ENCODE measurements around the gene CC2D1A.

CC2D1A gene

GRCh38 chr19:13873834-13874515 is 32.0 kb upstream of the CC2D1A start:
- H3K36me3 ChIP-seq (ENCODE audit: control insufficient read depth, low read length) = no peaks in the 10 kb centered on the region
- H3K9me3 ChIP-seq (ENCODE audit: control insufficient read depth, insufficient read depth, low read length) = no peaks in the 10 kb centered on the region
- H3K4me3 ChIP-seq (ENCODE audit: low read length) = no peak overlapping the region
- TF ChIP-seq, protein P1, sequence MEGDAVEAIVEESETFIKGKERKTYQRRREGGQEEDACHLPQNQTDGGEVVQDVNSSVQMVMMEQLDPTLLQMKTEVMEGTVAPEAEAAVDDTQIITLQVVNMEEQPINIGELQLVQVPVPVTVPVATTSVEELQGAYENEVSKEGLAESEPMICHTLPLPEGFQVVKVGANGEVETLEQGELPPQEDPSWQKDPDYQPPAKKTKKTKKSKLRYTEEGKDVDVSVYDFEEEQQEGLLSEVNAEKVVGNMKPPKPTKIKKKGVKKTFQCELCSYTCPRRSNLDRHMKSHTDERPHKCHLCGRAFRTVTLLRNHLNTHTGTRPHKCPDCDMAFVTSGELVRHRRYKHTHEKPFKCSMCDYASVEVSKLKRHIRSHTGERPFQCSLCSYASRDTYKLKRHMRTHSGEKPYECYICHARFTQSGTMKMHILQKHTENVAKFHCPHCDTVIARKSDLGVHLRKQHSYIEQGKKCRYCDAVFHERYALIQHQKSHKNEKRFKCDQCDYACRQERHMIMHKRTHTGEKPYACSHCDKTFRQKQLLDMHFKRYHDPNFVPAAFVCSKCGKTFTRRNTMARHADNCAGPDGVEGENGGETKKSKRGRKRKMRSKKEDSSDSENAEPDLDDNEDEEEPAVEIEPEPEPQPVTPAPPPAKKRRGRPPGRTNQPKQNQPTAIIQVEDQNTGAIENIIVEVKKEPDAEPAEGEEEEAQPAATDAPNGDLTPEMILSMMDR (IDR thresholded peaks at IDR 0.05; ENCODE audit: low read depth, low read length, poor library complexity, severe bottlenecking) = no peak
- TF ChIP-seq EZH2phosphoT487 (IDR thresholded peaks at IDR 0.05; ENCODE audit: borderline replicate concordance, low read length) = no peak
- H3K79me2 ChIP-seq (ENCODE audit: control insufficient read depth, low read length) = no peaks in the 10 kb centered on the region
- no peak overlapping the region for H3K4me2 ChIP-seq (ENCODE audit: low read length)
- H3K27ac ChIP-seq (ENCODE audit: low read depth, low read length) = no peak overlapping the region
- no peaks in the 10 kb centered on the region for H3K27me3 ChIP-seq (ENCODE audit: control insufficient read depth, low read length)
- H4K20me1 ChIP-seq (ENCODE audit: control insufficient read depth, insufficient read depth, low read depth, low read length) = no peaks in the 10 kb centered on the region
- H3K9me2 ChIP-seq (replicated peaks; ENCODE audit: control insufficient read depth, low read length) = no peaks in the 10 kb centered on the region
- no peaks in the 10 kb centered on the region for H3F3A ChIP-seq (ENCODE audit: control insufficient read depth, insufficient read depth)
- H3K4me1 ChIP-seq (ENCODE audit: control insufficient read depth, low read length) = peaks cover 35% of the 10 kb centered on the region

GRCh38 chr19:13875824-13876223 is 30.2 kb upstream of the CC2D1A start:
- TF ChIP-seq, protein P1 (IDR thresholded peaks at IDR 0.05; ENCODE audit: low read depth, low read length, poor library complexity, severe bottlenecking) = no peak
- TF ChIP-seq EZH2phosphoT487 (IDR thresholded peaks at IDR 0.05; ENCODE audit: borderline replicate concordance, low read length) = no peak
- H3K36me3 ChIP-seq (ENCODE audit: control insufficient read depth, low read length) = no peaks in the 10 kb centered on the region
- no peak overlapping the region for H3K27ac ChIP-seq (ENCODE audit: low read depth, low read length)
- H3F3A ChIP-seq (ENCODE audit: control insufficient read depth, insufficient read depth) = no peaks in the 10 kb centered on the region
- 0 out of 2 replicates have a peak, but pooled peaks cover under 1% of the 10 kb centered on the region for H3K27me3 ChIP-seq (ENCODE audit: control insufficient read depth, low read length)
- no peak overlapping the region for H3K4me2 ChIP-seq (ENCODE audit: low read length)
- no peaks in the 10 kb centered on the region for H3K9me2 ChIP-seq (replicated peaks; ENCODE audit: control insufficient read depth, low read length)
- no peak overlapping the region for H3K4me3 ChIP-seq (ENCODE audit: low read length)
- H3K9me3 ChIP-seq (ENCODE audit: control insufficient read depth, insufficient read depth, low read length) = no peaks in the 10 kb centered on the region
- H3K4me1 ChIP-seq (ENCODE audit: control insufficient read depth, low read length) = peaks cover 28% of the 10 kb centered on the region
- no peaks in the 10 kb centered on the region for H4K20me1 ChIP-seq (ENCODE audit: control insufficient read depth, insufficient read depth, low read depth, low read length)
- no peaks in the 10 kb centered on the region for H3K79me2 ChIP-seq (ENCODE audit: control insufficient read depth, low read length)

GRCh38 chr19:13876834-13877233 is 29.2 kb upstream of the CC2D1A start, which contains the start of gene NANOS3:
Gene NANOS3 (plus strand): TSS chr19:13877134. CDS start chr19:13877249, 115 bp downstream.
- TF ChIP-seq, protein P1 (IDR thresholded peaks at IDR 0.05; ENCODE audit: low read depth, low read length, poor library complexity, severe bottlenecking) = no peak
- TF ChIP-seq EZH2phosphoT487 (IDR thresholded peaks at IDR 0.05; ENCODE audit: borderline replicate concordance, low read length) = no peak
- H4K20me1 ChIP-seq (ENCODE audit: control insufficient read depth, insufficient read depth, low read depth, low read length) = no peaks in the 10 kb centered on the region
- H3K9me2 ChIP-seq (replicated peaks; ENCODE audit: control insufficient read depth, low read length) = no peaks in the 10 kb centered on the region
- H3K4me3 ChIP-seq (ENCODE audit: low read length) = no peak within 1 kb of the TSS
- H3K4me1 ChIP-seq (ENCODE audit: control insufficient read depth, low read length) = peaks cover 28% of the 10 kb centered on the region
- no peak within 1 kb of the TSS for H3K27ac ChIP-seq (ENCODE audit: low read depth, low read length)
- H3F3A ChIP-seq (ENCODE audit: control insufficient read depth, insufficient read depth) = no peaks in the 10 kb centered on the region; the same call in 1 of the 2 replicates
- no peaks in the 10 kb centered on the region for H3K9me3 ChIP-seq (ENCODE audit: control insufficient read depth, insufficient read depth, low read length)
- no peaks in the 10 kb centered on the region for H3K36me3 ChIP-seq (ENCODE audit: control insufficient read depth, low read length)
- H3K27me3 ChIP-seq (ENCODE audit: control insufficient read depth, low read length) = 0 out of 2 replicates have a peak, but pooled peaks cover 4% of the 10 kb centered on the region
- H3K4me2 ChIP-seq (ENCODE audit: low read length) = no peak within 1 kb of the TSS
- no peaks in the 10 kb centered on the region for H3K79me2 ChIP-seq (ENCODE audit: control insufficient read depth, low read length)

Data from DOHH2 (cell line).